HG02973 (cell line): ENCODE results near the gene EFNB2.

Experiments used
- ATAC-seq: cut with Tn5 transposase; IDR thresholded peaks from one replicate; pipeline ENCODE4 v1.9.1; 2021; ENCODE audit warnings: moderate library complexity; ENCODE audit not compliant: unreplicated experiment

The EFNB2 gene

DNA sequence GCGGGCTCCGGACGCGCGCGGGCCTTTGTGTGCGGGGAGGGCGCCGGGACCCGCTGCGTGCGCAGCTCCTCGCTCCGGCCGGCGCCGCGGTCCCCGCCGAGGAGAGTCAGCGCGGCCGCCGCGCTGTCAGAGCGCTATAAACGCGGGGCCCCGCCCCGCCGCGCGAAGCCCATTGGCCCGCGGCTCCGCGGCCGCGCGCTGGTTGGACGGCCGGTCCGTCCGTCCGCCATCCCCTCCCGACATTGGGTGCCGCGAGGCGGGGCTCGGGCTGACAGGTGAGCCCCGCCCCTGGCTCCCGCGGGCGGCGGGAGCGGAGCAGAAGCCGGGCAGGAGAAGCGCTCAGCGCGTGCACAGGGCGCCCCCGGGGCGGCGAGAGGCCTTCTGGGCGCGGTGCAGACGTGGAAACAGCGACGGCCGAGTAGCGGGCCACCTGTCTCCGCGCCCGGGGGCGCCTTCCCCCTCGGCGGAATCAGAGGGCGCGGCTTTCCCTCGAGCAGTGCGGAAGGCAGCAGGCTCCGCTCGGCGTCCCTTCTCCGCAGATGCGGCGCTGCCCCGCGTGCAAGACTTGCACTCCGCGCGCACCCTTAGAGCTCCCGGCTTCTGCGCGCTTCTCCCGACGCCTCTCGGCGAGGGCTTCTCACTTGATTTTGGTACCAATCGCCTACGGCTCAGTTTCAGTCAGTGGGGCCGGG is at the start of gene EFNB2:
Gene EFNB2 (minus strand): TSS at position 111 of the 692 bp plus-strand sequence. CDS start 698 bp downstream, outside the sequence.
- ATAC-seq = peak; percentile 96

- ATAC-seq = no peak
These were observed 45.8 kb upstream of the EFNB2 start for GRCh38 chr13:106581225-106581624.

DNA sequence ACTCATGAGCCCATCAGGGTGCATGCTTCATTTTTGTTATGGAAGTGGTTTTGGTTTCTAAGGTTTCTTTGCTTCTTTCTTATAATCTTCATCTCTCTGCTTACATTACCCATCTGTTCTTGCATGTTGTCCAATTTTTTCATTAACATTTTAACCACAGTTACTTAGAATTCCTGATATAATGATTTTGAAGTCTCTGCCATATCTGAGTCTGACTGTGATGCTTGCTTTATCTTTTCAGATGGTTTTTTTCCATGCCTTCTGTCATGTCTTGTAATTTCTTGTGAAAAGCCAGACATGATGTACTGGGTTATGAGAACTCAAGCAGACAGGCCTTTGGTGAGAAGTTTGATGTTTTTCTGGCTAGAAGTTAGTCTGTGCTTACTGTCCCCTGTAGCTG is 40.4 kb upstream of the EFNB2 start:
- ATAC-seq = no peak

- no peak for ATAC-seq
These were observed 38.4 kb upstream of the EFNB2 start for GRCh38 chr13:106573868-106574267.

DNA sequence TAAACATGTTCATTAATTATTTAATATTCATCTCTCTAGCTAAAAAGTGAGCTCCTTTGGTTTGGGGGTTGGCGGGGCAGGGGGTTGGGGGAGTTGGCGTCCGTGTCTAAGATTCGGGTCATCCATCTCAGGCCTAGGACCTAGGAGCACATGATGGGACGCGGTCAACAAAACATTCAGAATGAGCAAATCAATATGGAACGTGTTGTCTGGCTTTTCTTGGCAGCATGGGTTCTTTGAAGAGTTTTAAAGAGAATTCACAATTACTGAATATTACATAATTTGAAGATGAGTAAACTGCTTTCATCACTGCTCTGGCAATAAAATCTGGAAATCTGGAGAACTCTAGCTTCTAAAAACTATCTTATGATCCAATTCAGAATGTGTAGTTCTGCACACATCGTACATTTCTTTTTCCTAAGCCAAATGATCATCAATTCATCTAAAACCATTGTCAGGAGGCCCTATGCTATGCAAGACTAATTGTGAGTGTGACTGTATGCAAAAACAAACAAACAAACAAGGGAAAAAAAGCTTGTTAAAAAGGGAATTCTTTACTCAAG is 37.9 kb upstream of the EFNB2 start:
- no peak for ATAC-seq

DNA sequence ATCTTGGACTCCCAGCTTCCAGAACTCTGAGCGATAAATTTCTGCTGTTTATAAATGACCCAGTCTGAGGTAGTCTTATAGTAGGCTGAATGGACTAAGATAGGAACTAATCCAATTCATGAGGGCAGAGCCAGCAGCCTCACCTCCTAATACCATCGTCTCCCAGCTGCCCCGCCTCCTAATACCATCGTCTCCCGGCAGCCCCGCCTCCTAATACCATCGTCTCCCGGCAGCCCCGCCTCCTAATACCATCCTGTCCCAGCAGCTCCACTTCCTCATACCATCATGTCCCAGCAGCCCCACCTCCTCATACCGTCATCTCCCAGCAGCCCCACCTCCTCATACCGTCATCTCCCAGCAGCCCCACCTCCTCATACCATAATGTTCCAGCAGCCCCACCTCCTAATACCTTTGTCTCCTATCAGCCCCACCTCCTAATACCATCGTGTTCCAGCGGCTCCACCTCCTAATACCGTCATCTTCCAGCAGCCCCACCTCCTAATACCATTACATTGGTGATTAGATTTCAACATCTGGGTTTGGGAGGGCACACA is 34.9 kb upstream of the EFNB2 start:
- peak; percentile 53 for ATAC-seq

DNA sequence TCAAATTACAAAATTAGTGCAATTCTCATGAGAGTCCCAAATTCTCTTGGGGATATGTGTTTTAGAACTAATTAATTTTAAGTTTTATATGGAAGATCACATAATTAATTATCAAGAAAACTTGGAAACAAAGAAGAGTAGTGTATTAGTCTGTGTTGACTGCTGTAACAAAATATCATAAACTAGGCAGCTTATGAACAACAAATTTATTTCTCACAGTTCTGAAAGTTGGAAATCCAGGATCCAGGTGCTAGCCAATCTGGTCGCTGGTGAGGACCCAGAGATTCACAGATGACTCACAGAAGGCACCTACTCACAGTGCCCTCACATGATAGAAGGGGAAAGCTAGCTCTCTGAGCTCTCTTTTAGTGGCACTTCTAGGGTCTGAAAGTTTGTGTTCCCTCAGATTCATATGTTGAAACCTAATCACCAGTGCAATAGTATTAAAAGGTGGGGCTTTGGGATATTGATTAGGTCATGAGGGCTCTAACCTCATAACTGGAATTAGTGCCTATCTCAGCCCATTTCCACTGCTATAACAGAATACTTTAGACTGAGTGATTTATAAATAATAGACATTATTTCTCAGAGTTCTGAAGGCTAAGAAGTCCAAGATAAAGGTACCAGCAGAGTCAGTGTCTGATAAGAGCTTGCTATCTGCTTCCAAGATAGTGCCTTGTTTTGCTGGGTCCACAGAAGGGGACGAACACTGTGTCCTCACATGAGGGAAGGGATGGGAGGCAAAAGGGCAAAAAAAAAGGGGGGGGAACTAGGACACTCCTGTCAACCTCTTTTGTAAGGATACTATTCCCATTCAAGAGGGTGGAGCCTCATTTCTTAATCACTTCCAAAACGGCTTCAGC is 34.0 kb upstream of the EFNB2 start:
- no peak for ATAC-seq

GRCh38 chr13:106568299-106569003 is 33.0 kb upstream of the EFNB2 start:
- peak; percentile 6 for ATAC-seq

DNA sequence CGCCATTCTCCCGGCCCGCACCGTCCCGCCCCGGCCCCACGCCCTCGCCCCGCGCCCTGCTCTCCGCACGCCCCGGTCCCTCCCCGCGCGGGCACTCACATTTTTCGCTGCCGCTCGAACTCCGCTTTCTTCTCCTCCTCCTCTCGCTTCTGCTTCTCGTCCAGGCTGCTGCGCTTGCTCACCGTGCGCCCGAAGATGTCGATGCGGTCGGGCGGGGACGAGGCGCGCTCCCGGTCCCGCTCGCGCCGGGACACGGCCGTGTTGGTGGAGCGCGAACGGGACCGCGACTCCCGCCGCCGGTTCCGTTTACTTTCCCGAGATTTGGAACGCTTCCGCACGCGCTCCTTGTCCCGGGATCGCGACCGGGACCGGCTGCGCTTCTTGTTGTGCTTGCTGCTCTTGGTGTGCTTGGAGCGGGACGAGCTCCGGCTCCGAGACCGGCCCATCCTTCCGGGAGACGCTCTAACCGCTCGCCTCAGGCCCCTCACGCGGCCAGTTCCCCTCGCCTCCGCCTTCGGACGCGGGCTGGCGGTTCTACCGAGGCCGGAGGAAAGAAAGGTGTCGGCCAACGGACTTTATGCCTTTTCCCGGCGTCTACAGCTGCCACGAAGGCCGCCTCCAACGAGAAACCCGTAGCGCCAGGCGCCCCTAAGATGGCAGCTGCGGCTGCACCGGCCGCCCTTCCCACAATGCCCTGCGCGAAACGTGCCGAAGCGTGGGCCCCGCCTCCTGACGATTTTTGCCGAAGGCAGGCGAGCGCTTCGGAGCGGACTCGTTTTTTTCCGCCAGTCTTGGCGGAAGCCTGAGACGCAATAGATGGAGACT is 32.2 kb upstream of the EFNB2 start, which contains the start of gene ARGLU1:
Gene ARGLU1 (minus strand): TSS at position 664 of the 825 bp plus-strand sequence. CDS start 218 bp downstream, at position 446.
- ATAC-seq = peak; percentile 67

DNA sequence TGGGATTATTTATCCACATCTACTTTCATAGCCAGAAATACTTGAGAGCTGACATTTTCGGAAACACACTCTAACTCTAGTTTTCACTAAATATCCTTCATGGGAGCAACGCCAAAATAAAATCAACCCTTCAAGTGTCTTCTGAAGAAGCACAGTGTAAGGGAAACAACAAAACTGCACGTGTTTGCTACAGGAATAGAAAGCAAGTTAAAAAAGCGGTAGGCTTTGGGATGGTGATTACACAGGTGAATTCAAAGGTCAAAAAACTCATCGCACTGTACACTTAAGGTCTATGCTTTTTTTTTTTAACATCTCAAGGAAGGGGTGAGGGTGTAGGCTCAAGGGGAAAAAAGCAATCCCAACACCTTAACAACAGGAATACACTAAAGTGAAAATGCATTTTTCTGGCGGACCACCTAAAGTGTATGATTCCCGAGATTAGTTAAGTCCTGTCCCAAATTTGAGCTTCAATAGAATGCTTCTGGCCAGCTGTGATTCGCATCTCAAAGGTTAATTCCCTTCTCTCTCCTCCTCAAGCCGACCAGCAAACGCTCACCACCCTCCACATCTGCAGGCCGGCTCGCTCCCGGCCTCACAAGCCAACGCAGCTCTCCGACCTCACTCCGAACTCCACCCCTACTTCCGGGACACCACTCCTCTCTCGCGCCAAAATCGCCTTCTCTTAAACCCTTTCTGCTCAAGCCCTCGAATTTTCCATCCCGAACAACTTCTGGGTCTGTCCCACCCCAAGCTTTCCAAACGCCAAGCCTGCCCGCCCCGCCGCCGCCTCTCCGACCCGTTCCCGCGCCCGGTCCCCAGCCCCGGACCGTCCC is 31.4 kb upstream of the EFNB2 start:
- peak; percentile 33 for ATAC-seq

- no peak for ATAC-seq
These were observed 29.8 kb upstream of the EFNB2 start for GRCh38 chr13:106565127-106565775.

GRCh38 chr13:106562301-106562700 is 26.8 kb upstream of the EFNB2 start:
- ATAC-seq = no peak

- peak; percentile 81 for ATAC-seq
These were observed 26.2 kb upstream of the EFNB2 start for GRCh38 chr13:106561551-106562170.

- peak; percentile 42 for ATAC-seq
These were observed 25.4 kb upstream of the EFNB2 start for GRCh38 chr13:106560821-106561220.

GRCh38 chr13:106558527-106558926 is 23.1 kb upstream of the EFNB2 start:
- no peak for ATAC-seq

GRCh38 chr13:106555631-106556328 is 20.3 kb upstream of the EFNB2 start:
- no peak for ATAC-seq

GRCh38 chr13:106551751-106552150 is 16.3 kb upstream of the EFNB2 start:
- ATAC-seq = no peak
